ENCODE data around the gene MUCL3. TPM values are rescaled to one million over a fixed set of nuclear protein-coding genes. Genes with fewer than 3 reads are reported as not detected.

Gene MUCL3
- total RNA-seq, 4 donors from 2014 or later, result not detected

DNA sequence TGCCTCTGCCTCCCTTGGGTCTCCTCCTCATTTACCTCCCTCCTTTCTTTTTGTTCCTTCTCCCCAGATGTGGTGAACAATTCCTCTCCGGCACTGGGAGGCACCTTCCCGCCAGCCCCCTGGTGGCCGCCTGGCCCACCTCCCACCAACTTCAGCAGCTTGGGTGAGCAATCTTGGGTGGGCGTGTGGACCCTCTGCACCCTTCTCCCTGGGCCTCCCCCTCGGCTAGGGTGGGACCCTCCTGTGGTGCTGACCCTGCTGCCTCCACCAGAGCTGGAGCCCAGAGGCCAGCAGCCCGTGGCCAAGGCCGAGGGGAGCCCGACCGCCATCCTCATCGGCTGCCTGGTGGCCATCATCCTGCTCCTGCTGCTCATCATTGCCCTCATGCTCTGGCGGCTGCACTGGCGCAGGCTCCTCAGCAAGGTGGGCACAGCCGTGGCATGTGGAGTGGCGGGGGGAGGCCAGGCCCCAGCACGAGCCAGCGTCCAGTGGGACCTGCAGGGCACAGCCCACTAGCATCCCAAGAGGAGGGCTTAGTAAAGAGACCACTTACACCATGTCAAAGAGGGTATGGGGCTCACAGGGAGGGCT, 47.7 kb upstream of the MUCL3 start:
- peaks cover 9 to 11% of the 10 kb centered on the region in 2 donors for H3K4me1 ChIP-seq
- H3K27ac ChIP-seq, result no peak overlapping the region
- DNase-seq (no peak), ATAC-seq (no peak)
- TF ChIP-seq POLR2A (IDR thresholded peaks at IDR 0.05), result no peak
- TF ChIP-seq, protein P1, sequence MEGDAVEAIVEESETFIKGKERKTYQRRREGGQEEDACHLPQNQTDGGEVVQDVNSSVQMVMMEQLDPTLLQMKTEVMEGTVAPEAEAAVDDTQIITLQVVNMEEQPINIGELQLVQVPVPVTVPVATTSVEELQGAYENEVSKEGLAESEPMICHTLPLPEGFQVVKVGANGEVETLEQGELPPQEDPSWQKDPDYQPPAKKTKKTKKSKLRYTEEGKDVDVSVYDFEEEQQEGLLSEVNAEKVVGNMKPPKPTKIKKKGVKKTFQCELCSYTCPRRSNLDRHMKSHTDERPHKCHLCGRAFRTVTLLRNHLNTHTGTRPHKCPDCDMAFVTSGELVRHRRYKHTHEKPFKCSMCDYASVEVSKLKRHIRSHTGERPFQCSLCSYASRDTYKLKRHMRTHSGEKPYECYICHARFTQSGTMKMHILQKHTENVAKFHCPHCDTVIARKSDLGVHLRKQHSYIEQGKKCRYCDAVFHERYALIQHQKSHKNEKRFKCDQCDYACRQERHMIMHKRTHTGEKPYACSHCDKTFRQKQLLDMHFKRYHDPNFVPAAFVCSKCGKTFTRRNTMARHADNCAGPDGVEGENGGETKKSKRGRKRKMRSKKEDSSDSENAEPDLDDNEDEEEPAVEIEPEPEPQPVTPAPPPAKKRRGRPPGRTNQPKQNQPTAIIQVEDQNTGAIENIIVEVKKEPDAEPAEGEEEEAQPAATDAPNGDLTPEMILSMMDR (IDR thresholded peaks at IDR 0.05 in 4 of 5, conservative IDR thresholded peaks at IDR 0.05 in 1 of 5), result no peak
- intact Hi-C loops (cut with DNase I; ENCODE audit: low total_unique reads) (no loop called here), in situ Hi-C loops (cut with MboI; ENCODE audit: low sequenced_read_pairs in 4 of 4) (loop anchor here in 1 of 4 donors (25.0 kb wide), 1 partner anchor 156 kb away; the partner anchor contains the start of genes FLOT1 and IER3)
- no peak overlapping the region for H3K4me3 ChIP-seq
- H3K36me3 ChIP-seq, result peaks cover 0 to 92% of the 10 kb centered on the region in 2 donors
- no peaks in the 10 kb centered on the region for H3K27me3 ChIP-seq
- no peaks in the 10 kb centered on the region for H3K9me3 ChIP-seq

DNA sequence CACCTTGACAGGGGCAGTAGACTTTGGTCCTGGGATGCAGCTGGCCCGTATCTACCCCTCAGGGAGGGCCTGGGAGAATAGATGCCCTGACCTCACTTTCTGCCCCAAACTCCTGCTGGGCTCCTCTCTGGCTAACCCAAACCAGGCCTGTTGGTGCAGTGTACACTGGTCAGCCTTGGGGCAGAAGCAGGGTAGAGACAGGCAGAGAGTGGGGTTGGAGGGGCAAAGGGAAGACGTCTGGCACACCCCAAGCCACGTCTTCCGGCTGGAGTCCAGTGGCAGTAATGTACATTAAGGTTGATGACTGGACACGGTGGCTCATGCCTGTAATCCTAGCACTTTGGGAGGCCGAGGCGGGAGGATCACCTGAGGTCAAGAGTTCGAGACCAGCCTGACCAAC, 47.1 kb upstream of the MUCL3 start:
- ATAC-seq (no peak), DNase-seq (no peak)
- Histone ChIP-seq H3K27ac (no peak overlapping the region), H3K4me1 (peaks cover 3 to 5% of the 10 kb centered on the region in 2 donors), H3K4me3 (no peak overlapping the region), H3K36me3 (peaks cover 0 to 98% of the 10 kb centered on the region in 2 donors), H3K27me3 (no peaks in the 10 kb centered on the region), H3K9me3 (no peaks in the 10 kb centered on the region)
- in situ Hi-C loops (cut with MboI; ENCODE audit: low sequenced_read_pairs in 4 of 4) (loop anchor here in 1 of 4 donors (25.0 kb wide), 1 partner anchor 156 kb away; the partner anchor contains the start of genes FLOT1 and IER3), intact Hi-C loops (cut with DNase I; ENCODE audit: low total_unique reads) (no loop called here)
- TF ChIP-seq POLR2A (IDR thresholded peaks at IDR 0.05), result no peak
- TF ChIP-seq, protein P1 (IDR thresholded peaks at IDR 0.05 in 4 of 5, conservative IDR thresholded peaks at IDR 0.05 in 1 of 5), result no peak

DNA sequence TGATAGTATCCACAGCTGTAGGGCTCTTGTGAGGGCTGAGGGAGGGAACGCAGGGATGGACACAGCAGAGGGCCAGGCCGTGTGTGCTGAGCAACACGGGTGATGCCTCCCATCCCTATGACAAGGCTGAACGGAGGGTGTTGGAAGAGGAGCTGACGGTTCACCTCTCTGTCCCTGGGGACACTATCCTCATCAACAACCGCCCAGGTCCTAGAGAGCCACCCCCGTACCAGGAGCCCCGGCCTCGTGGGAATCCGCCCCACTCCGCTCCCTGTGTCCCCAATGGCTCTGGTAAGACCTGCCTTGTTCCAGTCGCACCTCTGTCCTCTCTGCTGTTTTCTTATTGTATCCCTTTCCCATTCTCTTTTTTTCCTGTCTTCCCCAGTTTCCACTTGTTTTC, 46.4 kb upstream of the MUCL3 start:
- H3K4me3 ChIP-seq, result no peak overlapping the region
- DNase-seq, result no peak
- intact Hi-C loops (cut with DNase I; ENCODE audit: low total_unique reads), result no loop called here
- TF ChIP-seq POLR2A (IDR thresholded peaks at IDR 0.05), result no peak
- TF ChIP-seq, protein P1 (IDR thresholded peaks at IDR 0.05 in 4 of 5, conservative IDR thresholded peaks at IDR 0.05 in 1 of 5), result no peak
- H3K9me3 ChIP-seq, result no peaks in the 10 kb centered on the region
- H3K4me1 ChIP-seq, result no peaks in the 10 kb centered on the region
- peaks cover 0 to 99% of the 10 kb centered on the region in 2 donors for H3K36me3 ChIP-seq
- no peak for ATAC-seq
- in situ Hi-C loops (cut with MboI; ENCODE audit: low sequenced_read_pairs in 4 of 4), result loop anchor here in 1 of 4 donors (25.0 kb wide), 1 partner anchor 157 kb away; the partner anchor contains the start of genes FLOT1 and IER3
- no peak overlapping the region for H3K27ac ChIP-seq
- no peaks in the 10 kb centered on the region for H3K27me3 ChIP-seq

DNA sequence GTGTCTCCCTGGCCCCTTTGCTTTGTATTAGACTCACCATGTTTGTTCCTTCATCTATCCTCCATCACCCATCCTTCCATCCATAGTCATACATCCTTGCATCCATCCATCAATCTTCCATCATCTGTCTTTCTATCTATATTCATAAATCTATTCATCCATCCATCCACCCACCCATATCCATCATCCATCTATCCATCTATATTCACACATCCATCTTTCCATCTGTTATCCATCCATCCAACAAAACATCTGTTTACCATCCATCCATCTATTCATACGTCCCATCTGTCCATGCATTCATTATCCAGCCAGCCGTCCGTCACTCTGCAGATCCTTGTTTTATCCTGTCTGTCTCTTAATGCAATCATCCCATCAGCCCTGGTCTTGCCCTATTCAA, 45.8 kb upstream of the MUCL3 start:
- Histone ChIP-seq H3K4me1 (no peaks in the 10 kb centered on the region), H3K9me3 (no peaks in the 10 kb centered on the region), H3K27me3 (no peaks in the 10 kb centered on the region), H3K27ac (no peak overlapping the region), H3K4me3 (no peak overlapping the region), H3K36me3 (peaks cover 0 to 96% of the 10 kb centered on the region in 2 donors)
- no peak for ATAC-seq
- no peak for DNase-seq
- TF ChIP-seq, protein P1 (IDR thresholded peaks at IDR 0.05 in 4 of 5, conservative IDR thresholded peaks at IDR 0.05 in 1 of 5), result no peak
- TF ChIP-seq POLR2A (IDR thresholded peaks at IDR 0.05), result no peak
- in situ Hi-C loops (cut with MboI; ENCODE audit: low sequenced_read_pairs in 4 of 4) (loop anchor here in 1 of 4 donors (25.0 kb wide), 1 partner anchor 158 kb away; the partner anchor contains the start of genes FLOT1 and IER3), intact Hi-C loops (cut with DNase I; ENCODE audit: low total_unique reads) (no loop called here)
